GF-D8 (cell line): ENCODE results near the gene INHBC.
A peak's percentile ranks its signal among the peaks of the same experiment; 100 is the strongest.

Source experiments
- DNase-seq: peaks from one replicate; lab custom pipeline; 2025; lab: John Stamatoyannopoulos, UW

INHBC gene

GRCh38 chr12:57469296-57470164 is 34.9 kb downstream of the INHBC start:
- DNase-seq, result no peak

- no peak for DNase-seq
Observed at GRCh38 chr12:57470286-57470969, 35.8 kb downstream of the INHBC start.

- no peak for DNase-seq
Observed at GRCh38 chr12:57470970-57471656, 36.5 kb downstream of the INHBC start.

- DNase-seq, result no peak
Observed at GRCh38 chr12:57471661-57472060, 37.1 kb downstream of the INHBC start.

- no peak for DNase-seq
Observed at GRCh38 chr12:57472391-57472790, 37.8 kb downstream of the INHBC start.

- DNase-seq, result no peak
Observed at GRCh38 chr12:57473392-57473791, 38.8 kb downstream of the INHBC start.

GRCh38 chr12:57473886-57474285 is 39.3 kb downstream of the INHBC start:
- no peak for DNase-seq

- DNase-seq, result no peak
Observed at GRCh38 chr12:57474430-57474829, 39.8 kb downstream of the INHBC start.

GRCh38 chr12:57474862-57475261 is 40.3 kb downstream of the INHBC start:
- no peak for DNase-seq

- DNase-seq, result no peak
Observed at GRCh38 chr12:57475271-57476161, 40.9 kb downstream of the INHBC start.

- DNase-seq, result no peak
Observed at GRCh38 chr12:57476162-57476992, 41.8 kb downstream of the INHBC start.

GRCh38 chr12:57476993-57477709 is 42.6 kb downstream of the INHBC start:
- DNase-seq, result no peak

- peak; percentile 64 for DNase-seq
Observed at GRCh38 chr12:57477710-57478681, 43.4 kb downstream of the INHBC start.

- no peak for DNase-seq
Observed at GRCh38 chr12:57479043-57479375, 44.4 kb downstream of the INHBC start.

GRCh38 chr12:57479376-57480115 is 45.0 kb downstream of the INHBC start, which contains the start of gene ARHGAP9:
ARHGAP9 (minus strand) TSS chr12:57479866; CDS start chr12:57479406, 460 bp downstream.
- no peak for DNase-seq

GRCh38 chr12:57481671-57482070 is 47.1 kb downstream of the INHBC start:
- DNase-seq, result no peak

GRCh38 chr12:57483466-57483865 is 48.9 kb downstream of the INHBC start:
- DNase-seq, result no peak

GRCh38 chr12:57485695-57486094 is 51.1 kb downstream of the INHBC start:
- no peak for DNase-seq
